ENCODE measurements around the gene PLXND1.

Gene PLXND1

GRCh38 chr3:129617381-129618185 lies 11.1 kb upstream of the PLXND1 start:
- no peak overlapping the region for H3K4me3 ChIP-seq (ENCODE audit: low read depth, low read length)
- no peak for TF ChIP-seq CTCF (IDR thresholded peaks at IDR 0.05; ENCODE audit: insufficient read depth, low read depth, low read length, missing control alignments)
- DNase-seq (ENCODE audit: low read depth): no peak

GRCh38 chr3:129616713-129617112 lies 10.2 kb upstream of the PLXND1 start:
- H3K4me3 ChIP-seq (ENCODE audit: low read depth, low read length): no peak overlapping the region
- peak; percentile 57 for DNase-seq (ENCODE audit: low read depth)
- TF ChIP-seq CTCF (IDR thresholded peaks at IDR 0.05; ENCODE audit: insufficient read depth, low read depth, low read length, missing control alignments): no peak

- no peak overlapping the region for H3K4me3 ChIP-seq (ENCODE audit: low read depth, low read length)
- DNase-seq (ENCODE audit: low read depth): no peak
- TF ChIP-seq CTCF (IDR thresholded peaks at IDR 0.05; ENCODE audit: insufficient read depth, low read depth, low read length, missing control alignments): no peak
These were observed 9.8 kb upstream of the PLXND1 start for GRCh38 chr3:129616291-129616690.

GRCh38 chr3:129615751-129616281 lies 9.3 kb upstream of the PLXND1 start:
- TF ChIP-seq CTCF (IDR thresholded peaks at IDR 0.05; ENCODE audit: insufficient read depth, low read depth, low read length, missing control alignments): no peak
- H3K4me3 ChIP-seq (ENCODE audit: low read depth, low read length): no peak overlapping the region
- DNase-seq (ENCODE audit: low read depth): no peak

GRCh38 chr3:129614927-129615363 lies 8.5 kb upstream of the PLXND1 start:
- no peak for TF ChIP-seq CTCF (IDR thresholded peaks at IDR 0.05; ENCODE audit: insufficient read depth, low read depth, low read length, missing control alignments)
- DNase-seq (ENCODE audit: low read depth): no peak
- H3K4me3 ChIP-seq (ENCODE audit: low read depth, low read length): no peak overlapping the region

GRCh38 chr3:129614435-129614834 lies 8.0 kb upstream of the PLXND1 start:
- H3K4me3 ChIP-seq (ENCODE audit: low read depth, low read length): no peak overlapping the region
- TF ChIP-seq CTCF (IDR thresholded peaks at IDR 0.05; ENCODE audit: insufficient read depth, low read depth, low read length, missing control alignments): no peak
- DNase-seq (ENCODE audit: low read depth): no peak
